Glomerular endothelial cell (primary cell): Measurements from ENCODE around the gene MUC2. TPM values are rescaled to one million over a fixed set of nuclear protein-coding genes. Genes with fewer than 3 reads are reported as not detected.

Experiments used
- DNase-seq: peaks from one replicate; pipeline ENCODE4 v3.0.0-alpha.2; 2011; ENCODE audit warnings: low read depth, low spot score; ENCODE audit errors: extremely low read depth
- total RNA-seq: library from RNA; depleted of rRNA; stranded (reverse); fragments of >200 nt; gene quantifications from 2 replicates; pipeline ENCODE4 v1.2.3, GENCODE V29; 2015

Gene MUC2
- total RNA-seq, 1 donor from 2014 or later = not detected

DNA sequence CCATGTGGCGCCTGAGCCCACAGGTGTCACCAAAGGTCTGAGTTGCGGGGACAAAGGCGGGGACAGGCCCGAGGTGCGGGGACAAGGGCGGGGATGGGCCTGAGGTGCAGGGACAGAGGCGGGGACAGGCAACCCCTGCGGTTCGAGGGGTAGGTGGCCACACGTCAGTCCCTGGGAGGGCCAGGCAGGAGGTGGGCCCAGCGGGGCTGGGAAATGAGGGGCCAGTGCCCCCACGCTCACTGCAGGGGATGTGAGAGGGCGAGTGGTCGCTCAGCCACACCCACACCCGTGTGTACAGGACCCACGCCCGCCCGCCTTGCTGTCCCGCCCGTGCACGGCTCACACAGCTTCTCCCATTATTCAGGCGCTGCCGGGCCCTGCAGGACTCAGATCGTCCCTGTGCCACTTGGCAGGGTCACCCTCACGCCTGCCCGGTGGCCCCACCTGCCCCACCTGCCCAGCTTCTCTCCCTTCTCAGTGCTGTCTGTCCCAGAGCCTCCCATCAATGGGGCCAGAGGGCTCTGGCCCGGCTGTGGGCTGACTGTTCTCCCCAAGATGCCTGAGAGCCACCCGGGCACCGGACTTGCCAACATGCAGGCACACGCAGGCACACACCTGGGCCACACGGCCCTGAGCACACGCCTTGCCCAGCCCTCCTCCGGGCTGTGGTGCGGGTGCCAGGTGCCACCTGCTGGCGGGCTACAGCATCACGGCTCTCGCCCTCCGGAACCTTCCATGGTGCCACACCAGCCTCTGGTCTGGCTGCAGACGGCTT is 23.9 kb upstream of the MUC2 start:
- no peak for DNase-seq

DNA sequence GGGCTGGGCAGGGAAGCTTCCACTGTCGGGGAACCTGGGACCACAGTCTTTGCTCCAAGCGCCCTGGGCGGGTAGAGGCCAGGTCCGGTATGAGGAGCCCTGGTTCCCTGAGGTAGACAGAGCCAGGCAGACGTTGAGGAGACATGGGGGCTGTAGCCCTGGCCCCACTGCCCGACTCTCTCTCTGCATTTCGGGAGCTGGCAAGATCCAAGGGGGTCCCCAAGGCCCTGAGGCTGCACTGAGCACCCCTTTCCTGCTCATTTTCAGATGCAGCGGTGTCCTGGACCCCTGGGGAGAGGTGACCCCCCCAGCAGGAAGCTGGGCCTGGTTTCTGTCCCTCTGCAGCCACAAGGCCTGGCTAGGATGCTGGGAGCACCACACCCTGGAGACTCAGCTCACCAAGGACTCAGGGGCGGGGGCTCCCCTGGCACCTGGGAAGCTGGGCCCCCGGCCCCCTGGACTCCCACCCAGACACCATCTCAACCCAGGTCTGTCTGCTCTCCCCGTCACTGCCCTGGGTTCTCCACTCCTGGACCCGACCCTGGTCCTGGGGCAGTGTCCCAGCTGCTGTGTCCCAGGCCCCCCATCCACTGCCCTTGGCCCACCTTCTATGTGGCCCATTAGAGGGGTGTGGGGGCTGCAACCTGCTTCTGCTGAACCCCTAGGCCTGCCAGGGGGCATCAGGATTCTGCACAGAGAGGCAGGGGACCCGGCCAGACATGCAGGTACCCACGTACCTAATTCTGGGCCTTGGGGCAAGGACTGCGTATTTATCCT is 23.1 kb upstream of the MUC2 start:
- DNase-seq = no peak

GRCh38 chr11:1052133-1053011 is 22.3 kb upstream of the MUC2 start:
- no peak for DNase-seq

DNA sequence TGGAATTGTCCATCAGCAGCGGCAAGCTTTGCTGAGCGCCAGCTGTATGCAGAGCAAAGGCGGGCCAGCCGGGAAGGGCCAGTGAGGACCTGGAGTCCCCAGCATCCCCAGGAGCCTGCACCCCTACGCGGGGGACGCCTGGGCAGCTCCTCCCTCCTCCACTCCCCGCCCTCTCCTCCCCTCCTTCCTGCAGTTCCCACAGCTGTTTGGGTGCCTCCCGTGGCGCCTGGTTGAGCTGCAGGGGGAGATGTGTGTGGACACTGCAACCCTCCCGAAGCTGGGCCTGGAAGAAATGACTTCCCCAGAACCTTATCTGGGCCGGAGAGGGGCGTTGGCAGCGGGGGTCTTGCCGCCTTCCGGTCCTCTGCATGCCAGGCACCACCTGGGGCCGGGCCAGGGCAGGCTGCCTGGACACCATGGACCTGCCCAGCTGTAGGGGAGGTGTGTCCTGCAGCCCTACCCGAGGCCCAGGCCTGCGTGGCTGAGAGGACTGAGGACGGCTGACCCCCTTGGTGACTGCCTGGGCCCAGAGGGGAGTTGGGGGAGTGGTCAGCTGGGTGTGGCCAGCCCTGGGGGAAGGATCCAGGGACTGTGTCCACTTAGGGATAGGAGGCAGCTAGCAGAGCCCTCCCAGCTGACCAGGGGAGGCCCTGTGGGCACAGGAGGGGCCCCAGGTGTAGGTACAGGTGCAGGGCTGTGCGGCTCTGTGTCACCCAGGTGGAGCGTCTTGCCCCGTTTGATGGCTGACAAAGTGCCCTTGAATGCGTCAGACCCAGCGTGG is 21.4 kb upstream of the MUC2 start:
- no peak for DNase-seq

GRCh38 chr11:1054143-1055108 is 20.2 kb upstream of the MUC2 start:
- DNase-seq = no peak

DNA sequence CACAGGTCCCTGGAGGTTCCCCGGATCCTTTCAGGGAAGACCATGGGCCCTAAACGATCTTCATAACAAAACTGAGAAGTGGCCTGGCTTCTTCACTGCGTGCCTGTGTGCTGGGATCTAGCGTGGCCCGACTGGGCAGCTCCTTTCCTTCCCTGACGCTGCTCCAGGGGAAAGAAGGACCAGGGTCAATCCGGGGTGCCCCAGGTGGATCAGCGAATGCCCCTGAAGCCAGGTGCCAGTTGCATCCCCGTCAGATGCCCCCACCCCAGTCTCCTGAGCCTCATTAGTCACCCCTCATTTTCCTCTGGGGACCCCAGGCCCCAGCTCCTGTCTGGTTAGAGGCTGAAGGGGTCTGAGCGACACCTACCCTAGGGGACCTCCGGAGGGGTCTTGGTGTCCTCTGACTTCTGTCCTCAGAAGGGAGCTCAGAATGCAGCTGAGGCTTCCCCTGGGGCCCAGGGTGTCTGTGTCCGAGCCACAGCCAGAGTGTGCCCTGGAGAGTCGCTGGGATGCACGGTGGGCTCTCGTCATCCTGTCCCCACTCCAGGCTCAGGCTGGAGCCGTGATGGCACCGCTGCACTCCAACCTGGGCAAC is 19.5 kb upstream of the MUC2 start:
- no peak for DNase-seq

GRCh38 chr11:1055990-1056771 is 18.5 kb upstream of the MUC2 start:
- DNase-seq = no peak

- no peak for DNase-seq
These were observed 16.9 kb upstream of the MUC2 start for GRCh38 chr11:1057806-1058205.

- DNase-seq = no peak
These were observed 14.9 kb upstream of the MUC2 start for GRCh38 chr11:1059759-1060158.

- no peak for DNase-seq
These were observed 14.3 kb upstream of the MUC2 start for GRCh38 chr11:1060410-1060809.

- DNase-seq = no peak
These were observed 13.6 kb upstream of the MUC2 start for GRCh38 chr11:1060852-1061616.

DNA sequence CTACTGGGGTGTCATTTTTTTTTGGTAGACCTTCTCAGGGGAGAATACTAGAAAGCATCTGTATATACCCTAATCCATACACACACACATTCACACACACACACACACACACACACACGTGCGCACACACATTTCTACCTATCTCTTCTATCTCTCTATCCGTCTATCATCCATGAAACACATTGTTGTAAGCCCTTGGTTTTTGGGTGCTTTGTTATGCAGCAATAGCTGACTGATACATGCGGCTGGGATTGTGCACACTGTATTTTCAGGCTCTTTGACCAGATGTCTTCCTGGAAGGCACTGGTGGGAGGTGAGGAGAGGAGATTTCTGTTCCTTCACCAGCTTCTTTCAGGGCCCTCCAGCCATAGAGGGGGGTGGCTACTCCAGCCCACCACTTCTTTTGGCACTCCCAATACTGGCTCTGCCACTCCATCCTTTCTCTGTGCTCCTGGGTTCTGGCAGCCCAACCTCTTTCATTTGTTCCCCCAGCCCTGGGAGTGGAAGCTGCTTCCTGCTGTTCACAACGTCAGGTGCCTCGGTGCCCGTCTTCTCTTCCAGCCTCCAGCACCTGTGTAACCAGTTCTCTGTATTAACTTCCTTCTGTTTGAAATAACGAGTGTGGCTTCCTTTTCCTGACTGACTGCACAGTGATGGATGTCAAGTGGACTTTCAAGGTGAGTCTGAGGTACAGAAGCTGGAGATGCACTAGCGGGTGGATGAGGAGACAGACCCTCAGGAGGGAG is 12.4 kb upstream of the MUC2 start:
- DNase-seq = no peak

- DNase-seq = no peak
These were observed 10.5 kb upstream of the MUC2 start for GRCh38 chr11:1064167-1064566.

GRCh38 chr11:1067812-1068496 is 6.7 kb upstream of the MUC2 start:
- no peak for DNase-seq

- DNase-seq = no peak
These were observed 4.9 kb upstream of the MUC2 start for GRCh38 chr11:1069740-1070139.
